GM12878 (cell line): ENCODE results near the gene JAGN1. TPM values are rescaled to one million over a fixed set of nuclear protein-coding genes. Genes with fewer than 3 reads are reported as not detected.
A peak's percentile ranks its signal among the peaks of the same experiment; 100 is the strongest.

ENCODE experiments used
- CBFB ChIP-seq: IDR thresholded peaks from 2 replicates; pipeline ENCODE4 v1.6.1; 2016; ENCODE audit warnings: antibody characterized with exemption, low read depth
- CHD1 ChIP-seq: IDR thresholded peaks from 2 replicates; pipeline ENCODE4 v1.6.1; 2012; ENCODE audit warnings: low read depth, low read length, improper control_type of control experiment
- CHD2 ChIP-seq: IDR thresholded peaks from 2 replicates; pipeline ENCODE4 v1.6.1; 2011; ENCODE audit warnings: low read depth, low read length, improper control_type of control experiment, borderline replicate concordance
- E2F8 ChIP-seq: fragments of 450-650 bp; IDR thresholded peaks from 2 replicates; pipeline ENCODE4 v1.6.1; 2018; ENCODE audit warnings: mild to moderate bottlenecking, low read depth, moderate library complexity; ENCODE audit not compliant: partially characterized antibody
- EED ChIP-seq: sonication (generic); IDR thresholded peaks from 2 replicates; pipeline ENCODE4 v1.6.1; 2016; ENCODE audit warnings: antibody characterized with exemption, low read depth
- IRF4 ChIP-seq: IDR thresholded peaks from 2 replicates; pipeline ENCODE4 v1.6.1; 2011; ENCODE audit warnings: low read depth, low read length
- MYC ChIP-seq: IDR thresholded peaks from 2 replicates; pipeline ENCODE4 v1.6.1; 2011; ENCODE audit warnings: mild to moderate bottlenecking, low read length, moderate library complexity, inconsistent platforms; ENCODE audit not compliant: insufficient read depth, insufficient replicate concordance, insufficient read length, severe bottlenecking
- NKRF ChIP-seq: fragments of 450-650 bp; conservative IDR thresholded peaks from 2 replicates; pipeline ENCODE4 v1.6.1; 2017; ENCODE audit warnings: mild to moderate bottlenecking, moderate library complexity
- POLR2A ChIP-seq: IDR thresholded peaks from 2 replicates; pipeline ENCODE4 v1.6.1; 2011; ENCODE audit warnings: low read depth, mild to moderate bottlenecking, low read length
- SMAD1 ChIP-seq: fragments of 450-650 bp; IDR thresholded peaks from 2 replicates; pipeline ENCODE4 v1.6.1; 2018; ENCODE audit warnings: mild to moderate bottlenecking, low read depth; ENCODE audit not compliant: partially characterized antibody
- SREBF1 ChIP-seq: IDR thresholded peaks from 2 replicates; pipeline ENCODE4 v1.6.1; 2012; ENCODE audit warnings: mild to moderate bottlenecking, low read length
- SRF ChIP-seq, 2 experiments: IDR thresholded peaks; 2 replicates each; pipeline ENCODE4 v1.6.1; 2011; ENCODE audit warnings: low read depth in 2 of 2, low read length in 2 of 2, mild to moderate bottlenecking in 1 of 2, moderate library complexity in 1 of 2
- ZBED1 ChIP-seq: IDR thresholded peaks from 2 replicates; pipeline ENCODE4 v1.6.1; 2016; ENCODE audit warnings: borderline replicate concordance
- ZNF274 ChIP-seq: IDR thresholded peaks from one replicate; pipeline ENCODE4 v1.8.0; 2011; ENCODE audit not compliant: insufficient read length, insufficient read depth
- polyA plus RNA-seq, 11 experiments: library from polyadenylated mRNA; depleted of rRNA in 4 of 11; unstranded in 6 of 11; stranded (reverse) in 5 of 11; fragments of >200 nt; fragmentation: Nextera tagmentation in 4 of 11; fragmentation: Illumina TruSeq in 1 of 11; extraction: Ambion mirVana in 4 of 11; extraction: Trizol in 1 of 11; gene quantifications; 1 replicate in 1 of 11; 2 replicates in 10 of 11; pipeline versions ENCODE4 v1.2.1 to v1.2.3, GENCODE V29; 2011 to 2016; ENCODE audit warnings: inconsistent platforms in 2 of 11, missing spikeins in 2 of 11, low read depth in 1 of 11
- total RNA-seq, 4 experiments: library from RNA; depleted of rRNA in 3 of 4; stranded (reverse); fragments of >200 nt in 3 of 4; fragmentation: Illumina TruSeq in 1 of 4; extraction: Trizol in 1 of 4; gene quantifications; 2 replicates each; pipeline versions ENCODE4 v1.2.1 to v1.2.3, GENCODE V29; 2013 to 2021
- TF ChIP-seq, protein P1 (sequence below): IDR thresholded peaks from 2 replicates; pipeline ENCODE4 v1.6.1; 2011; ENCODE audit warnings: low read depth, low read length, improper control_type of control experiment, borderline replicate concordance
- TF ChIP-seq, protein P2 (sequence below): fragments of 450-650 bp; IDR thresholded peaks from 2 replicates; pipeline ENCODE4 v1.6.1; 2016; ENCODE audit warnings: mild to moderate bottlenecking, moderate library complexity, borderline replicate concordance
- TF ChIP-seq, protein P3 (sequence below), 3 experiments: IDR thresholded peaks in 2 of 3; conservative IDR thresholded peaks in 1 of 3; 2 replicates each; pipeline ENCODE4 v1.5.1; 2011; ENCODE audit warnings: low read depth in 3 of 3, low read length in 3 of 3, mild to moderate bottlenecking in 3 of 3, control low read depth in 2 of 3, moderate library complexity in 2 of 3, inconsistent platforms in 1 of 3, mixed read lengths in 1 of 3; ENCODE audit not compliant: control insufficient read depth in 2 of 3, insufficient read depth in 1 of 3; ENCODE audit errors: extremely low read depth in 1 of 3

JAGN1 gene
- total and polyA plus RNA-seq, 10 of the 15 experiments (the other 5 are each of a cell fraction or from before 2014, with no cell fraction given): 23.3 to 56.0 (median 35.4) TPM

- no peak for TF ChIP-seq E2F8
- TF ChIP-seq EED: no peak
- TF ChIP-seq IRF4: no peak
- peak; percentile 80; the same call in 1 of the 2 replicates for TF ChIP-seq CHD1
- no peak for TF ChIP-seq ZBED1
- peak; percentile 80 for TF ChIP-seq MYC
- TF ChIP-seq SREBF1: no peak
- TF ChIP-seq SMAD1: no peak
- TF ChIP-seq, protein P1, sequence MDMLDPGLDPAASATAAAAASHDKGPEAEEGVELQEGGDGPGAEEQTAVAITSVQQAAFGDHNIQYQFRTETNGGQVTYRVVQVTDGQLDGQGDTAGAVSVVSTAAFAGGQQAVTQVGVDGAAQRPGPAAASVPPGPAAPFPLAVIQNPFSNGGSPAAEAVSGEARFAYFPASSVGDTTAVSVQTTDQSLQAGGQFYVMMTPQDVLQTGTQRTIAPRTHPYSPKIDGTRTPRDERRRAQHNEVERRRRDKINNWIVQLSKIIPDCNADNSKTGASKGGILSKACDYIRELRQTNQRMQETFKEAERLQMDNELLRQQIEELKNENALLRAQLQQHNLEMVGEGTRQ: no peak
- peak; percentile 61 for TF ChIP-seq NKRF
- TF ChIP-seq, protein P2, sequence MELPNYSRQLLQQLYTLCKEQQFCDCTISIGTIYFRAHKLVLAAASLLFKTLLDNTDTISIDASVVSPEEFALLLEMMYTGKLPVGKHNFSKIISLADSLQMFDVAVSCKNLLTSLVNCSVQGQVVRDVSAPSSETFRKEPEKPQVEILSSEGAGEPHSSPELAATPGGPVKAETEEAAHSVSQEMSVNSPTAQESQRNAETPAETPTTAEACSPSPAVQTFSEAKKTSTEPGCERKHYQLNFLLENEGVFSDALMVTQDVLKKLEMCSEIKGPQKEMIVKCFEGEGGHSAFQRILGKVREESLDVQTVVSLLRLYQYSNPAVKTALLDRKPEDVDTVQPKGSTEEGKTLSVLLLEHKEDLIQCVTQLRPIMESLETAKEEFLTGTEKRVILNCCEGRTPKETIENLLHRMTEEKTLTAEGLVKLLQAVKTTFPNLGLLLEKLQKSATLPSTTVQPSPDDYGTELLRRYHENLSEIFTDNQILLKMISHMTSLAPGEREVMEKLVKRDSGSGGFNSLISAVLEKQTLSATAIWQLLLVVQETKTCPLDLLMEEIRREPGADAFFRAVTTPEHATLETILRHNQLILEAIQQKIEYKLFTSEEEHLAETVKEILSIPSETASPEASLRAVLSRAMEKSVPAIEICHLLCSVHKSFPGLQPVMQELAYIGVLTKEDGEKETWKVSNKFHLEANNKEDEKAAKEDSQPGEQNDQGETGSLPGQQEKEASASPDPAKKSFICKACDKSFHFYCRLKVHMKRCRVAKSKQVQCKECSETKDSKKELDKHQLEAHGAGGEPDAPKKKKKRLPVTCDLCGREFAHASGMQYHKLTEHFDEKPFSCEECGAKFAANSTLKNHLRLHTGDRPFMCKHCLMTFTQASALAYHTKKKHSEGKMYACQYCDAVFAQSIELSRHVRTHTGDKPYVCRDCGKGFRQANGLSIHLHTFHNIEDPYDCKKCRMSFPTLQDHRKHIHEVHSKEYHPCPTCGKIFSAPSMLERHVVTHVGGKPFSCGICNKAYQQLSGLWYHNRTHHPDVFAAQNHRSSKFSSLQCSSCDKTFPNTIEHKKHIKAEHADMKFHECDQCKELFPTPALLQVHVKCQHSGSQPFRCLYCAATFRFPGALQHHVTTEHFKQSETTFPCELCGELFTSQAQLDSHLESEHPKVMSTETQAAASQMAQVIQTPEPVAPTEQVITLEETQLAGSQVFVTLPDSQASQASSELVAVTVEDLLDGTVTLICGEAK: peak; percentile 76; the same call in 1 of the 2 replicates
- TF ChIP-seq POLR2A: peak; percentile 95
- TF ChIP-seq CBFB: peak; percentile 74; the same call in 1 of the 2 replicates
- peak; percentile 34; the same call in 1 of the 2 replicates for TF ChIP-seq CHD2
- TF ChIP-seq, protein P3, sequence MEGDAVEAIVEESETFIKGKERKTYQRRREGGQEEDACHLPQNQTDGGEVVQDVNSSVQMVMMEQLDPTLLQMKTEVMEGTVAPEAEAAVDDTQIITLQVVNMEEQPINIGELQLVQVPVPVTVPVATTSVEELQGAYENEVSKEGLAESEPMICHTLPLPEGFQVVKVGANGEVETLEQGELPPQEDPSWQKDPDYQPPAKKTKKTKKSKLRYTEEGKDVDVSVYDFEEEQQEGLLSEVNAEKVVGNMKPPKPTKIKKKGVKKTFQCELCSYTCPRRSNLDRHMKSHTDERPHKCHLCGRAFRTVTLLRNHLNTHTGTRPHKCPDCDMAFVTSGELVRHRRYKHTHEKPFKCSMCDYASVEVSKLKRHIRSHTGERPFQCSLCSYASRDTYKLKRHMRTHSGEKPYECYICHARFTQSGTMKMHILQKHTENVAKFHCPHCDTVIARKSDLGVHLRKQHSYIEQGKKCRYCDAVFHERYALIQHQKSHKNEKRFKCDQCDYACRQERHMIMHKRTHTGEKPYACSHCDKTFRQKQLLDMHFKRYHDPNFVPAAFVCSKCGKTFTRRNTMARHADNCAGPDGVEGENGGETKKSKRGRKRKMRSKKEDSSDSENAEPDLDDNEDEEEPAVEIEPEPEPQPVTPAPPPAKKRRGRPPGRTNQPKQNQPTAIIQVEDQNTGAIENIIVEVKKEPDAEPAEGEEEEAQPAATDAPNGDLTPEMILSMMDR (IDR thresholded peaks at IDR 0.05 in 2 of 3, conservative IDR thresholded peaks at IDR 0.05 in 1 of 3; ENCODE audit: control insufficient read depth in 2 of 3, extremely low read depth in 1 of 3, insufficient read depth in 1 of 3, low read depth in 3 of 3, low read length in 3 of 3): peak in 2 of 3 experiments; percentile 4 to 28; a peak in 1 of 6 replicates
- TF ChIP-seq ZNF274: no peak
- no peak for TF ChIP-seq SRF (IDR thresholded peaks at IDR 0.05; ENCODE audit: low read depth in 2 of 2, low read length in 2 of 2)
These were observed at the start of gene JAGN1 (continued) for GRCh38 chr3:9890249-9891071.
